PC-9 (cell line): ENCODE data around the gene WBP1L. TPM values are rescaled to one million over a fixed set of nuclear protein-coding genes. Genes with fewer than 3 reads are reported as not detected.

Source experiments
- BruUV-seq: library from RNA; stranded (reverse); fragments of 400-500 nt; replicated peaks from 2 replicates; lab custom pipeline; 2021; lab: Mats Ljungman, UMichigan
- CTCF ChIA-PET: fragments of 300-600 bp; sonication (Branson Sonifier 250); formaldehyde crosslinking; loops from one replicate; lab custom pipeline; 2022; ENCODE audit warnings: antibody characterized with exemption; lab: Charles Lee
- POLR2A ChIA-PET: fragments of 300-600 bp; sonication (Branson Sonifier 250); formaldehyde crosslinking; loops from one replicate; lab custom pipeline; 2022; ENCODE audit warnings: antibody characterized with exemption; ENCODE audit not compliant: unreplicated experiment; lab: Charles Lee
- DNase-seq, 2 experiments: peaks; one replicate each; pipeline versions ENCODE4 v3.0.0 to v3.0.0-alpha.2; 2015 to 2022; ENCODE audit warnings: mixed read lengths in 1 of 2
- H2AFZ ChIP-seq: fragments of 200-600 bp; sonication (generic); 2 replicates; pipeline ENCODE4 v1.8.1; 2017; ENCODE audit warnings: antibody characterized with exemption
- H3F3A ChIP-seq: fragments of 200-600 bp; sonication (generic); 2 replicates; pipeline ENCODE4 v1.8.1; 2017; ENCODE audit warnings: antibody characterized with exemption, mild to moderate bottlenecking, low read depth; ENCODE audit not compliant: insufficient read depth
- H3K27ac ChIP-seq: fragments of 200-600 bp; sonication (generic); 2 replicates; pipeline ENCODE4 v1.6.1; 2016; ENCODE audit warnings: mixed run types
- H3K27me3 ChIP-seq: fragments of 200-600 bp; sonication (generic); 2 replicates; pipeline ENCODE4 v1.6.1; 2016; ENCODE audit warnings: low read depth, mixed run types; ENCODE audit not compliant: insufficient read depth
- H3K36me3 ChIP-seq: fragments of 200-600 bp; sonication (generic); 2 replicates; pipeline ENCODE4 v1.6.1; 2016; ENCODE audit warnings: low read depth, mixed run types
- H3K4me1 ChIP-seq: fragments of 200-600 bp; sonication (generic); replicated peaks from 2 replicates; pipeline ENCODE4 v1.6.1; 2016; ENCODE audit warnings: mixed run types; ENCODE audit not compliant: insufficient read depth
- H3K4me2 ChIP-seq: fragments of 200-600 bp; sonication (generic); 2 replicates; pipeline ENCODE4 v1.6.1; 2017; ENCODE audit warnings: mixed run types
- H3K4me3 ChIP-seq: fragments of 200-600 bp; sonication (generic); 2 replicates; pipeline ENCODE4 v1.6.1; 2016; ENCODE audit warnings: mixed run types
- H3K79me2 ChIP-seq: fragments of 200-600 bp; sonication (generic); 2 replicates; pipeline ENCODE4 v1.6.1; 2017; ENCODE audit warnings: low read depth, mixed run types
- H3K9me2 ChIP-seq: fragments of 200-600 bp; sonication (generic); 2 replicates; pipeline ENCODE4 v1.8.1; 2017; ENCODE audit warnings: mild to moderate bottlenecking; ENCODE audit not compliant: insufficient read depth
- H3K9me3 ChIP-seq: fragments of 200-600 bp; sonication (generic); 2 replicates; pipeline ENCODE4 v1.8.1; 2016; ENCODE audit warnings: low read depth; ENCODE audit not compliant: insufficient read depth
- H4K20me1 ChIP-seq: fragments of 200-600 bp; sonication (generic); 2 replicates; pipeline ENCODE4 v1.8.1; 2017; ENCODE audit not compliant: insufficient read depth
- CTCF ChIP-seq: fragments of 200-600 bp; sonication (generic); conservative IDR thresholded peaks from 2 replicates; pipeline ENCODE4 v1.6.1; 2017; ENCODE audit warnings: mixed run types, antibody characterized with exemption, mild to moderate bottlenecking, moderate library complexity
- EZH2 ChIP-seq: fragments of 200-600 bp; sonication (generic); IDR thresholded peaks from 2 replicates; pipeline ENCODE4 v1.8.0; 2017; ENCODE audit warnings: antibody characterized with exemption, low read depth
- intact Hi-C: fragments of 100-400 bp; cut with micrococcal nuclease; formaldehyde crosslinking; loops from one replicate; pipeline ENCODE4 v1.10.0; 2022; ENCODE audit not compliant: unreplicated experiment
- total RNA-seq: library from RNA; stranded (reverse); gene quantifications from 2 replicates; pipeline ENCODE4 v1.2.3, GENCODE V29; 2021

The WBP1L gene
- total RNA-seq, 1 experiment from 2014 or later: 19.7 TPM

GRCh38 chr10:102723989-102724388, 19.8 kb upstream of the WBP1L start:
- Histone ChIP-seq H3K9me3 (no peaks in the 10 kb centered on the region), H3F3A (no peaks in the 10 kb centered on the region), H4K20me1 (no peaks in the 10 kb centered on the region), H2AFZ (no peak overlapping the region), H3K4me1 (no peaks in the 10 kb centered on the region), H3K79me2 (no peaks in the 10 kb centered on the region), H3K4me3 (no peak overlapping the region), H3K27ac (no peak overlapping the region), H3K9me2 (no peaks in the 10 kb centered on the region), H3K27me3 (no peaks in the 10 kb centered on the region), H3K4me2 (no peak overlapping the region), H3K36me3 (no peaks in the 10 kb centered on the region)
- CTCF ChIA-PET: interaction anchor here (0.6 kb wide), 1 partner anchor 685 kb away, joined by 3 read pairs; no protein-coding TSS in a partner anchor
- DNase-seq: no peak
- intact Hi-C loops: loop anchor here (10.0 kb wide), 1 partner anchor 111 kb away; the partner anchor contains the start of gene CYP17A1
- no TSS peak for BruUV-seq
- no peak for TF ChIP-seq EZH2
- no peak for TF ChIP-seq CTCF
- POLR2A ChIA-PET: no interaction called here

- TF ChIP-seq CTCF: no peak
- TF ChIP-seq EZH2: no peak
- Histone ChIP-seq H3K27me3 (no peaks in the 10 kb centered on the region), H3F3A (no peaks in the 10 kb centered on the region), H3K27ac (no peak overlapping the region), H3K9me3 (no peaks in the 10 kb centered on the region), H3K36me3 (no peaks in the 10 kb centered on the region), H3K9me2 (no peaks in the 10 kb centered on the region), H3K4me3 (no peak overlapping the region), H3K4me2 (no peak overlapping the region), H3K4me1 (no peaks in the 10 kb centered on the region), H2AFZ (no peak overlapping the region), H4K20me1 (no peaks in the 10 kb centered on the region), H3K79me2 (no peaks in the 10 kb centered on the region)
- POLR2A ChIA-PET: no interaction called here
- BruUV-seq: no TSS peak
- CTCF ChIA-PET: interaction anchor here (0.6 kb wide), 1 partner anchor 28 kb away, joined by 3 read pairs; no protein-coding TSS in a partner anchor
- intact Hi-C loops: loop anchor here (5.0 to 10.0 kb wide), 2 partner anchors 49 to 109 kb away; partner anchors contain the start of gene CYP17A1
- DNase-seq: no peak
These were observed 17.5 kb upstream of the WBP1L start for GRCh38 chr10:102726274-102726673.

- no TSS peak for BruUV-seq
- Histone ChIP-seq H3K4me3 (no peak overlapping the region), H3K9me3 (no peaks in the 10 kb centered on the region), H4K20me1 (no peaks in the 10 kb centered on the region), H3F3A (no peaks in the 10 kb centered on the region), H2AFZ (no peak overlapping the region), H3K9me2 (no peaks in the 10 kb centered on the region), H3K4me2 (no peak overlapping the region), H3K79me2 (no peaks in the 10 kb centered on the region), H3K4me1 (no peaks in the 10 kb centered on the region), H3K36me3 (no peaks in the 10 kb centered on the region), H3K27me3 (no peaks in the 10 kb centered on the region), H3K27ac (no peak overlapping the region)
- no peak for DNase-seq
- intact Hi-C loops: loop anchor here (5.0 to 10.0 kb wide), 2 partner anchors 50 to 108 kb away; partner anchors contain the start of gene CYP17A1
- POLR2A ChIA-PET: interaction anchor here (0.6 kb wide), 1 partner anchor 30 kb away, joined by 10 read pairs; no protein-coding TSS in a partner anchor
- no peak for TF ChIP-seq EZH2
- no peak for TF ChIP-seq CTCF
- CTCF ChIA-PET: no interaction called here
These were observed 16.5 kb upstream of the WBP1L start for GRCh38 chr10:102727037-102727818.
